ENCODE measurements around the gene KDM8.

Gene KDM8

DNA sequence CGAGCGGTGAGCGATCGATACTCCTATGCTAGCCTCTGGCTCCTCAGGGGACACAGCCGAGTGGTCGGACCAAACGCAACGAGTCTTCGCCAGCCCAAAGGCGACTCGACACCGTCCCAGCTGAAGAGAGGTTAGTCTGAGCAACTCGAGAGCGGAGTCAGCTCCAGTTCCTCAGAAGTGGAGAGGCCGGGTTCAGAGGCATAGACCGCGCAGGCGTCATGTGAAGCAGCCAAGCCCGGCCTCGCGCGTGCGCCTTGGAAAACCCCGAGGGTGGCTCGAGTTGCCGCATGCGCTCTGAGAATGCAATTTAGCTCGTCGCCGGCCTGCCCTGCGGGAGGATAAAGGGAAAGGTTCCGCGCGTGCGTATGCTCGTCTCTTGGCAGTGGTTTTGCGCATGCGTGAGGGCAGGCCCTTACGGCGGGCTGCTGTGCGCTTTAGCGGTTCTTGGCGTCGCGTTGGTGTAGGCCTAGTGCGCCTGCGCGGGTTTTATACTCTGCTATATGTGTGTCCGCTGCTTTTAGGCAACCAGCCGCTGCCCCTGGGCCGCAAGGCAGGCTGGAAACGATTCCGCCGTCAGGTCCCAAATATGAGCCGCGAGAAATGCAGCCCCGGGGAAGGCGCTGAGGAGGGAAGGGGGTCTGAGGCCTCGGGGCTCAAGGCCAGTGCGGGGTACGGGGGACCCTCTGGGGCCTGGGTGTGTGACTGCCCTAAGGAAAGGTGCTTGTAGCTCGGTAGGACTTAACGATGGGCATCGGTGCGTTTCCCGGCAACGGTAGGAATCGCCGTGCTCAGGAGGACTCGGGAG is at the start of gene KDM8:
TSS of gene KDM8 (plus strand) at position 20 of the 805 bp plus-strand sequence. CDS start 6,598 bp downstream, outside the sequence.
- peak; percentile 99 for DNase-seq

DNA sequence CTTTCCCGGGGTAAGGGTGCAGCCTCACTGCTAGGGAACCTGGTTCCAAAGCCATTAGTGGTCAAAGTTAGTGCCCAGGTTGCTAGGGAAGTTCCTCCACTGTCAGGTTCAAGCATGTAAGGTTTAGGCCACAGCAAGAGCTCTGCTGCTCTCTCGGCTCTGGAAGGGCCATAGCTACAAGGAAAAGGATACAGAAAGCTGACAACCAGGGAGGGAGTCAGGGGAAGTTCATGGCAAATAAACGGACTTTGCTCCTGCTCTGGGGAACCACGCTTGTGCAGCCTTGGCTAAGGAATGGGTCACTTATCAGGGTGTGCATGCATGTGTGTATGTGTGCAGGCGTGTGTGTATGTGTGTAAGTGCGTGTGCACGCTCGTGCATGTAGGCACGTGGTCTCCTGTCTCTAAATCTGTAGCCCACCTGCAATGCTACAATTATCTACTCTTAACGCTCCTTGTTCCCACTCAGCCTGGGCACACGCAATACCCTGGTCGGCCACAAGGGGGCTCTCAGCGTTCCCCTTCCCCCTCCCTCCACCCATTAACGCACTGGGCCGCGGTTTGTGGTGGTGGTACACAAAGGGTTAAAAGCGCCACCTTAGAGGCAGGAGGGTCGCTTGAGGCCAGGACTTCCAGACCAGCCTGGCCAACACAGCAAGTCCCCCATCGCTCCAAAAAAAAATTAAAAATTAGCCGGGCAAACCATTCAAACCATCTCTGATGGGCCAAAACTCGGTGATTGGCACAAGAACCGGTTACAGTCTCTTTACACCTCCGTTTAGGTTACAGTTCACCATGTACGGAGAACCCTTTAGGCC is 48.4 kb upstream of the KDM8 start:
- peak; percentile 71 for DNase-seq

DNA sequence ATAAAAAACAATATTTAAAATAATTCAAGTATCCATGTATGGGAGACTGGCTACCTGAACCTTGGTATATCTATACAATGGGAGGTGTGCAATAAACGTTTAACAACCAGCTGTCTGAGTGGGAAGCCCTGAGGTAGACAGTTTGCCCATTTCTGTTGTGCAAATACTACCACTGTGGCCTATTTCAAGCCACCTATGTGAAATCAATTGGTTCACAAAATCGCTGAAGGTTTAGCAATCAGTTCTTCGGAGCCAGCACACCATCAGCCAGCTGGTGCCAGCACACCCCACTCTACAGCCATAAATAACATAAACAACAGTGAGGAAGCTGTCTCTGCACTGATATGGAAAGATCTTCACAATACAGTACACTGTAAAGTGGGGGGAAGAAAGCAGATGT is 46.7 kb upstream of the KDM8 start:
- no peak for DNase-seq

DNA sequence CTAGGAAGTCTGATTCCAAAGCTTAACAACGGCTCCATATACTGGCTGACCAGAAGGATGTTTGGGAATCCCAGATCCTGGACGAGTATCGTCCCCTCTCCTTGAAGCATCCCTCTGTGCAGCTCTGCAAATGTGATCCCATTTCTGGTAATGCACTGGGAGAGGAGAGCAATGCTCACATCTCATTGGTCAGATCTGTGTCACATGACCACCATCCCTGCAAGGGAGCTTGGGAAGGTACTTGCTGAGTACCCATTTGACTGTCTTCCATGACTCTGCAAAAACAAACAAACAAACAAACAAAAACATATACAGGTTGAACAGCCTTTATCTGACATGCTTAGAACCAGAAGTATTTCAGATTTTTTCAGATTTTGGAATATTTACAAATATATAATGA is 41.9 kb upstream of the KDM8 start:
- DNase-seq, result no peak

DNA sequence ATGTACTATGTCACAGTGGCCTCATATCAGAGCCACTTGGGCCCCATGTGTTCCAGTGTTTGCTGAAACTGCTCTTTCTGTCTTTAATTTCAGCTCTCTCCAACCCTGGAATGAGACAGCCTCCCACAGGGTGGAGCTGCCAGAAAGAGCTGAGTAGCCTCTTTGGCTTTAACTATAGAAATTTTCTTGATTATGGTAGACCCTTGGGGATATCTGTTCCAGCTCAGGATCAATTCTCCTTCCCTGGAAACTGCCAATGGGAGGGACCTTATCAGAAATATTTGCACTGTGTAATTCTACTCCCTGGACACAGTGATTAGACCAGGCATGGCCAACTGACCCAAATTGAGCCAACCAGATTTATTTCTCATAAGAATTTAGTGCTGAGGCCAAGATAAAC is 39.0 kb upstream of the KDM8 start:
- DNase-seq, result no peak

DNA sequence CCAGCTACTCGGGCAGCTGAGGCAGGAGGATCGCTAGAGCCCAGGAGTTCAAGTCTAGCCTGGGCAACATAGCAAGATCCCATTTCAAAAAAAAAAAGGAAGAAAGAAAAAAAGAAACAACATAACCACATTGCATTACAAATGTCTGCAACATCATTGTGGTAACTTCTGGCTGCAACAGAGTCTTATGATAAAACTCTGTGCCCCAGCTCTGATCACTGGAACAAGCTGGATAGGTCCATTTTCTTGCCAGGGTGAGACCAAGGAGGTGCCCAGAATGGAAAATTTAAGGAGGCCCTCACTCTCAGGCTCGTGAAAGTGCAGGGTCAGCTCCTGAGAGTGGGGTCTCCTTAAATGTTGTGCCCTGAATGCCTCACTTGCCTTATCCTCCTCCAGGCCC is 37.8 kb upstream of the KDM8 start:
- DNase-seq, result no peak

DNA sequence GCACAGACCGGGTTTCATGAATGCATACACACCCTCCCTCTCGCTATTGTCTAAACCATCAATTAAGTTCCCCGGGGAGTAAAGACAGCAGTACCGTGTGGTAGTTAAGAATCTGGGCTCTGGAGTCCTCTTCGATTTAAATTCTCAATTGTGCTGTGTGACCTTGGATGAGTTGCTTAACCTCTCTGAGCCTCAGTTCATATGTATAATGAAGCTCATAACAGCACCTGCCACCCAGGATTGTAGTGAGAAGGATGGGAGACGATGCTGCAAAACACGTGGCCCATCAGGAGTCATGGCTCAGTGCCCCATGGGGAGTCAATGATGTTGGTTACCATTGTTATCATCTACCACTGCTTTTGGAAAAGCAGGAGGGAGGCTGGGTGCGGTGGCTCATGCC is 34.5 kb upstream of the KDM8 start:
- no peak for DNase-seq

DNA sequence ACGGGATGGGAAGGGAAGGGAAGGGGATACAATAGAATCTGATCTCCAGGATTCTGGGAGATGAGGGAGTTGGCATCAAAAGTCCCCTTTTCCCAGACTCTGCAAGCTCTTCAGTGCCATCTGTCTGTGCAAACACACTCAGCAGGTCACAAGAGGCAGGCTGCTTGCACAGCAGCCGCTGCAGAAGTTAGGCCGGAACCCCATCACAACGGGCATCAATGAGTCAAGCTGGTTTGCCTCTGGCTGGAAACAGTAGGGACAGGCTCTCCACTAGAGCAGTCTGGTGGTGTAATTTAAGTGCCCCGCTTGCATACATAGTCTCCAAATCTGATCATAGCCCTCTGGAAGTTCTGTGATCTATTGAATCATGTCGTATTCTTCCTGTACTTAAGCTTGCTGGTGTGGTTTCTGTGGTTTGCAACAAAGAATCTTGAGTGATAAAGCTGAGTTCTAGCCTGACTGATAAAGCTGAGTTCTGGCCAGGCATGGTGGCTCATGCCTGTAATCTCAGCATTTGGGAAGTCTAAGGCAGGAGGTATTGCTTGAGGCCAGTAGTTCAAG is 33.7 kb upstream of the KDM8 start:
- peak; percentile 42 for DNase-seq

DNA sequence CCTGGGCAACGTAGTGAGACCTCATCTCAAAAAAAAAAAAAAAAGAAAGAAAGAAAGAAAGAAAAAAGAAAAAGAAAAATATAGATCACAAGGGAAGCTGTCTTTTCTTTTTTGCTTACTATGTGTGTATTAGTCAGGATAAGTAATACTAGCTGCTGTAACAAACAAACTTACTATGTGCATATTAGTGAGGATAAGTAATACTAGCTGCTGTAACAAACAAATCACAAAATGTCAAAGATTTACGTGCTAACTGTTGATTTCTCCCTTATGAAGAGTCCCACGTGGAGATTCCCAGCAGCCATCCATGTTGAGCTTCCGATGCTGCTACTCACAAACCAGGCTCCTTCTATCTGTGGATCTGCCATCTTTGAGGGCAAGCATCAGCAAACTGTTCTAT is 31.7 kb upstream of the KDM8 start:
- no peak for DNase-seq

DNA sequence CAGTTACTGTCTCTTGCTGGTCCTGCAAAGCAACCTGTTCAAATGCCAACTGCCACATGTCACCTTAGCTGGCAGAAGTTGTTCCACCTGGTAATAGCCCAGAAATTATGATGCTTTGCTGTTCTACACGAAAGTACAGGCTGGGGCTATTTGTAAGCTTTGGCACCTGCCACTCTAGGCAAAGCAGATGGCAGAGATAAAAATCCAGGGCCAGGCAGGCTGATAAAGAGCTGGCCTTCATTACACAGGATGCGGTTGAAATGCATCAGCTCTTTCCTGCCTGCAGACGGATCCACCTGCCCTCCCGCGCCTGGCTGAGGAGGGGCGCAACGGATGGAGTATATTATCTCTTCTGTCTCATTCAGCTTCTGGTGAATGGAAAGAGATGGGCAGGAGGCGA is 29.3 kb upstream of the KDM8 start:
- peak; percentile 32 for DNase-seq

DNA sequence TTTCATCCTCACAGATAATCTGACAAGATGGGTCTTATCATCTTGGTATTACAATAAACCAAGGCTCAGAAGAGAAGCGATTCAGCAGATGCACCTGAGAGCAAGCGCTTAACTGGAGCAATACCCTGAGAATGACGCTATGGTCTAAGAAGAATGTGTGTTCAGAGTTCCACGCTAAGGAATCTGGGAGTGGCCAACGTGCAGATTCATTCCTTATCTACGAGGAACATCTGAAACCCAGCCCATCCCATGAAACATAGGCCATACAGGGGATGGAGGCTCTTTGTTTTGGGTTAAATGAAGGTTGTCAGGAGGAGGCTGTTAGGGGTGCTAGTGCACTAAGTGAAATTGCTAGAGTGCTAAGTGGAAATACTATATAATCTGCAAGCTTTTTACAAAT is 28.5 kb upstream of the KDM8 start:
- DNase-seq, result no peak

DNA sequence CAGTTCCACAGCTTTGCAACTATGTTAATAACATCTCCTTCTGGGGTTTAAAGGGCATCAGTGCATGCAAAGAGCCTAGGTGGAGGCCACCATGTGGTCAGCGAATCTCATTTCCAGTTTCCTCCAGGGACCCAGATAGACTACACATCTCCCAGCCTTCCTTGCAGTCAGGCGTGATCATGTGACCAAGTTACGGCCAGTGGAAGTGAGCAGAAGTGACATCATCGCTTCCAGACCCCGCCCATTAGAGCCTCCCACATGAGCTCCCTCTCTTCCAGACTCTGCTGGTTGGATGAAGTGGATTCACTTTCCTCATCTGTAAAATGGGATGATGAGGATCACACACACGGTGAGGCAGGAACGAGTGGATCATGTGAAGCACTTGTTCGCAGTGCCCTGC is 27.4 kb upstream of the KDM8 start:
- DNase-seq, result no peak

DNA sequence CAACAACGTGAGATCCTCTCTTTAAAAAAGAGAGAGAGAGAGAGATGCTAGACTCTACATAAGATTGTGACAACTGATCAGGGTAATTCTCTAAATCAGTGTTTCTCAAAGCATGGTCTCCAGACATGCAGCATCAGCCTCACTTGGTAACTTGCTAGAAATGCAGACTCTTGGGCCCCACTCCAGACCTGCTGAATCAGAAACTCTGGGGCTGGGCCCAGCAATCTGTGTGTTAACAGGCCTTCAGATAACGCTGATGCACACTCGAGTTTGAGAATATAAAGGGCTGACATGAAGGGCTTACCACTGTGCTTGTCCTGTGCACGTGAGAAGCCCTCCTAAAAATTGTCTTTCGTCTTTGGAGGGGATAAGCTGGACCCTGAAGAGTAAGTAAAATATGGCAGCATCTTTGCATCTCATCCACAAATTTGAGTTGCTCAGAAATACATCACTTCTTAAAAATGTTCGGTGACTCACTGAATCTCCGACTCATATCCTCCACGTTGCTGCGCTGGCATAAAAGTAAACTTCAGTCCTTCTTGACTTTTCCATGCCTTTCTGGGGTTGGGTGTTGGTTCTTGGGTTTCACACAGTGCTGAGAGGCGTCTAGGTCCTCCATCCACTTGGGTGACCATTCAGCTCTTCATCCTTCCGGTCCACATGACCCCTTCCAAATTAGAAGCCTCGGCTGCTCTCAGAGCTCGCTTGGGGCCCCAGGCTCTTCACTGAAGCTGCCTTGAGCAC is 26.1 kb upstream of the KDM8 start:
- peak; percentile 39 for DNase-seq

DNA sequence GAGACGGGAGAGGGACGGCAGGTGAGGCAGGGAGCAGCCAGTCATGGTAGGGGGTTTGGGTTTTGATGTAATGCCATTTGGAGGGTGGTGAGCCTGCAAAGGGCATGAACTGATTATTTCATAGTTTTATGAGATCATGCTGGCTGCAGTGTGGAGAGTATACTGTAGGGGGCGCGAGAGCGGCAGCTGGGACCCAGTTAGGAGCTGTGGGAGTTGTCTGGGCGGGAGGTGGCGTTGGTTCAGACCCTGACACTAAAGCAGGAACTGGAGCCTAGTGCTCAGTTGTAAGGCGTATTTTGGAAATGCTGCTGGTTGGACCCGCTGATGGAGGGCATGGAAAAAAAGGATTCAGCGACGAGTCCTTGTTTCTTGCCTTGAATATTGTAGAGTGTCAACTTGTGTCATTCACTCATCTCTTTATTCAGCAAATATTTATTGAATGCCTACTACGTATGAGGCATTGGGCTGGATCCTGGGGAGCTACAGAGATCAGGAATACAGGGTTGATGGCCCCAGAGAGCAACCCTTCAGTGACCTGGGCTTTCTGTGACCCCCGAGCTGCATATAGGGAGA is 23.7 kb upstream of the KDM8 start:
- DNase-seq, result peak; percentile 81

DNA sequence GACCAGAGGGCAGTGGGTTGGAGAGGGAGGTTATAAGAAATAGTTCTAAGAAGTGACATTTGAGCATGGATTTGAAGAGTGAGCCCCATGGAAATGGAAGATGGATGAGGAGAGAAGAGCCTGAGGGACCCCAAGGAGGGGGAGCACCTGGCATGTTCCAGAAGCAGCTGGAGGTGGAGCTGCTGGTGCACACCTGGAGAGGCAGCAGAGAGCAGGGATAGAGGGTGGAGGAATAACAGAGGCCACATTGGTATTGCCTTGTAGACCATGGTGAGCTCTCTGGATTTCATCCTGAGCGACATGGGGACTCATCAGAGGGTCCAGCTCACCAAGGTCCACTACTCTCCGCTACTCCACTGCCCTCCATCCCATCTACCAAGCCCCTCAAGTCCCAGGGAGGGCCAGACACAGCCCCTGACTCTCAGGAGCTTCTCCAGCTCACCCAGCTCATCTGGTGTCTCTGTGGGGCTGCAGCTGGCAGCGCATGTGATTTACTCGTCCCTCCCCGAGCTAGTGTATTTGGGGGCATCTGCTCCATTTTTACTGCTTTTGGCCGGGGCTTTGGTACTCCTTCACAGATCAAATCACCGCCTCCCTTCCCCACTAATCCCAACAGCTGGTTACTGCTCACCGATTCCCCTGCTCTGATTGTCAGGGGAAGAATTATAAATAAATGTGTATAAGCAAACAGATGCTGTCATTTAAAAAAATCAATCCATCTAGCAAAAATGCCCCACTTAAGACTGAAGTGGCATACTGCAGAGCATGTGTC is 22.1 kb upstream of the KDM8 start:
- DNase-seq, result no peak

DNA sequence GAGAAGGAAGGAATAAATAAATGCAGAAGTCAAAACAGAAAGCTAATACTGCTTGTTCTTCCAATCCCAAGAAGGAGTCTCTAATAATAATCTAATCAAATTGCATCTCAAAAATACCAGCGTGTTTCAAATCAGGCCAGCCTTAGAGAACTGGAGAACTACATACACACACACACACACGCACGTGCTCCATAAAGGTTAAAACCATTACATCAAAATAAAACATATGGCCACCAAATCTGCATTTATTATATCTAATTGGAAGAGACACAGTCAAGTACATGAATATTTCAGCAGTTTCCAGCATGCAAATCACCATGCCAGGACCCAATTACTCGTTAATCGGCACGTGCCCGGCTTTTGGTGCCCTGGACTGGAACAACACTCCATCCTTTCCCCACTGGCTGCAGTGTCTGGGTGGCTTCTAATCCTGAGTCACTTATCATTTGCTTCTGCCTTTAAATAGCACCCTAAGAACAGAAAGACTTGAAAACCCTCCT is 20.4 kb upstream of the KDM8 start:
- DNase-seq, result no peak

DNA sequence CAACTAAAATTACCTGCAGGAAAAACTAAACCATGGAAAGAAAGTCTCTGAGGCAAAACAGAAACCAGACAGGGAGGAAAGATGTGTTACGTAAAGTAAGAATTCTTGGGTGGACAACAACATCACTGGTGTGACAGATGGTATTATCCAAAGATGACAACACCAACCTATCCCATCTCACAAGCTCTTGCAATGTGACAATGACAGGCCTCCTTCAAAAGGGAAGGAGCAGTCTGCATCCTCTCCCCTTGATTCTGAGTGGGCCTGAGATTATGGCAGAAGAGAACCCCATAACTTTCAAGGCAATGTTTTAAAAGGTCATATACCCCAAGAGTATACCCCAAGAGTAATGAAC is 17.6 kb upstream of the KDM8 start:
- DNase-seq, result no peak

DNA sequence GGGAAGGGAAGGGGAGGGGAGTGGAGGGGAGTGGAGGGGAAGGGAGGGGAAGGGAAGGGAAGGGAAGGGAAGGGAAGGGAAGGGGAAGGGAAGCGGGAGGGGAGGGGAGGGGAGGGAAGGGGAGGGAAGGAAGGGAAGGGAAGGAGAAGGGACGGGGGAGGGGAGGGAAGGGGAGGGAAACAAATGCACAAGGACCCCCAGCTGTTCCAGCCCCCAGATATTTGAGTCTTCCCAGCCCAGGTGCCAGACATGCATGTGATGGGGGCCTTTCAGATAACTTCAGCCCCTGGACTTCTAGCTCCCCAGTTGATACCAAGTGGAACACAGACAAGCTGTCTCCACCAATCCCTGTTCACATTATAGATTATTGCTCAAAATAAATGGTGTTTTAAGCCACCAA is 14.7 kb upstream of the KDM8 start:
- no peak for DNase-seq

DNA sequence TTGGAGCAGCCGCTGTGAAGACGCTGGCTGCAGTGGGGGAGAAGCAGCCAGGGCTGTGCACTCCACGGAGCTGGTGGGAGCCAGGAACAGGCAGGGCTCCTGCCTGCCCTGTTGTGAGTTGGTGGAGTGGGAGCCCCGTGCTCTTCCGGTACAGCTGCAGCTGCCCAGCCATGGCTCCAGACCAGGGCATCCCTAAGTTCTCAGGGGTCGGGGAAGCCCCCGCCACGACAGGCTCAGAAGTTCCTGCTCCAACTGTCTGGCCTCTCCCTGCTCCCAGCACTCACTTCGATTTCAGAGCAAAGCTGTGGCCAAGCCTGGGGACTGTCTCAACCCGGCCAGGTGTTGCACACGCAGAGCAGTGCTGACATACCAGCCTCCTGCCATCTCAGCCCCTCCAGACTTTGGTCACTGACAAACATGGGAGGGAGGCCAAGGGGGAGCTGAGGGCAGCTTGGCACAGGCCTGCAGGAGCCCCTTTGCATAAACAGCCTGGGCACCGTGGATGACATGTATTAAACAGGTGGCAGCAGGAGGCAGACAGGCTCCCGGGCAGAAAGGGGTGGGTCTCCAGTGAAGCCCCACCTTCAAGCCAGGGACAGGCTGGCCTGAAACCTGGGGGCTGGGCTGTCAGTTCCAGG is 13.9 kb upstream of the KDM8 start:
- no peak for DNase-seq

DNA sequence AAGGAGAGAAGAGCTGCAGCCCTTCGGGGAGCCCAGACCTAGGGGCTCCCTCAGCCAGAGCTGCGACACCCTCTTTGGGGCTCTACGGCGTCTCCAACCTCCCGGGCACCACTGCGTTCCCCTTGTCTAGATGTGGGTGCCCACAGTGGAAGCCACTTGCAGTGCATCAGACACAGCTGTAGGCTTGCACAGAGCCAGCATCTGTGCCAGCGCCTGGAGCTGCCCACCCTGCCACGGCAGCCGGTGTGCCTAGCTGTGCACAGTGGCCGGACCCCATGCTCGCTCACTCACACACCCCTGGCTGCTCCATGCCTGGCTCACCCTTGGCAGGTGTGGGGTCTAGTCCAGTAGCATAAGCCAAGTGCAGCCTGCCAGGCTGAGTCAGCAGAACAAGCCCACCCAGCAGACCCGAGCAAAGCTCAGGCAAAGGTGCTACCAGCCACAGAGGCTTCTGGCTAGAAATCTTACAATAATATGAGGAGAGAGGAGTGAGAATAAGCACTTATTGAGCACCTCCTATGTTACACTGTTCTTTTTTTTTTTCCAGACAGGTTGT is 12.9 kb upstream of the KDM8 start:
- DNase-seq, result no peak

DNA sequence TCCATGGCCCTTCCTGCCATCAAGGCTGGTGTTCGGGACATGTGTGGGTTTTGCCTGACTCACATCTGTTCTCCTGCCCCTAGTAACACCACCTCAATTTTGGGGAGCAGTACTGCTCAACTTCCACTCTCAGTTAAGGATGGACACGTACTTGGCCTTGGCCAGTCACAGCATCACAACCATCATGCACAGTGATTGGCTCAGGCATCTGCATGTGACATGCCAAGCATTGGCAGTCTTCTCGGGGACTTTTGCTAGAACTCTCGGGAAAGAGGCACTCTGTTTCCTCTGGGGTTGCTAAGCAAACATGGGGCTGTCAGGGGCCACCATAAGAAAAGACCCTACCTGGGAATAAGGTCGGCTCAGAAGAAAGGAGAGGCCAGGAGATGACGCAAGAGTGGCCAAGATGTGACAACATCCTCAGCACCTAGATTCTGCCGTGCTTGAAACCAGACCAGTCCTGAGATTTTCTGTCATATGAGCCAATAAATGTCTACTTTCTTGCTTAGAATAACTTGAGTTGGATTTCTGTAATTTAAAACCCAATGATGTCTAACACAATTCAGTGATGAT is 11.9 kb upstream of the KDM8 start:
- DNase-seq, result no peak

Measured in activated naive CD4-positive, alpha-beta T cell treated with anti-CD3 and anti-CD28 coated beads, Interleukin-2, amount 50 U/mL, for 16 hours (primary cell).